GM12875 (cell line): ENCODE results near the gene IL10RB.

Source experiments
- H3K4me3 ChIP-seq: one replicate; pipeline ENCODE4 v1.5.1; 2011; ENCODE audit warnings: low read depth, low read length, control low read depth
- CTCF ChIP-seq: IDR thresholded peaks from 2 replicates; pipeline ENCODE4 v1.5.1; 2011; ENCODE audit warnings: low read depth, mild to moderate bottlenecking, control low read depth, inconsistent platforms, low read length, moderate library complexity, borderline replicate concordance; ENCODE audit not compliant: insufficient read depth

Gene IL10RB

GRCh38 chr21:33283203-33283602 lies 17.0 kb downstream of the IL10RB start:
- TF ChIP-seq CTCF: no peak
- H3K4me3 ChIP-seq: no peak overlapping the region

GRCh38 chr21:33286076-33286475 lies 19.9 kb downstream of the IL10RB start:
- H3K4me3 ChIP-seq: no peak overlapping the region
- TF ChIP-seq CTCF: no peak

GRCh38 chr21:33286600-33287456 lies 20.7 kb downstream of the IL10RB start:
- TF ChIP-seq CTCF: no peak

GRCh38 chr21:33289199-33289819 lies 23.1 kb downstream of the IL10RB start:
- no peak overlapping the region for H3K4me3 ChIP-seq
- TF ChIP-seq CTCF: no peak

More at GRCh38 chr21:33286600-33287456, 20.7 kb downstream of the IL10RB start:
- no peak overlapping the region for H3K4me3 ChIP-seq

GRCh38 chr21:33290441-33290840 lies 24.3 kb downstream of the IL10RB start:
- TF ChIP-seq CTCF: no peak
- H3K4me3 ChIP-seq: no peak overlapping the region

GRCh38 chr21:33291686-33292085 lies 25.5 kb downstream of the IL10RB start:
- no peak overlapping the region for H3K4me3 ChIP-seq
- no peak for TF ChIP-seq CTCF

GRCh38 chr21:33292724-33293123 lies 26.6 kb downstream of the IL10RB start:
- no peak for TF ChIP-seq CTCF
- no peak overlapping the region for H3K4me3 ChIP-seq
